ENCODE results near the gene TEDC1.

Gene TEDC1

DNA sequence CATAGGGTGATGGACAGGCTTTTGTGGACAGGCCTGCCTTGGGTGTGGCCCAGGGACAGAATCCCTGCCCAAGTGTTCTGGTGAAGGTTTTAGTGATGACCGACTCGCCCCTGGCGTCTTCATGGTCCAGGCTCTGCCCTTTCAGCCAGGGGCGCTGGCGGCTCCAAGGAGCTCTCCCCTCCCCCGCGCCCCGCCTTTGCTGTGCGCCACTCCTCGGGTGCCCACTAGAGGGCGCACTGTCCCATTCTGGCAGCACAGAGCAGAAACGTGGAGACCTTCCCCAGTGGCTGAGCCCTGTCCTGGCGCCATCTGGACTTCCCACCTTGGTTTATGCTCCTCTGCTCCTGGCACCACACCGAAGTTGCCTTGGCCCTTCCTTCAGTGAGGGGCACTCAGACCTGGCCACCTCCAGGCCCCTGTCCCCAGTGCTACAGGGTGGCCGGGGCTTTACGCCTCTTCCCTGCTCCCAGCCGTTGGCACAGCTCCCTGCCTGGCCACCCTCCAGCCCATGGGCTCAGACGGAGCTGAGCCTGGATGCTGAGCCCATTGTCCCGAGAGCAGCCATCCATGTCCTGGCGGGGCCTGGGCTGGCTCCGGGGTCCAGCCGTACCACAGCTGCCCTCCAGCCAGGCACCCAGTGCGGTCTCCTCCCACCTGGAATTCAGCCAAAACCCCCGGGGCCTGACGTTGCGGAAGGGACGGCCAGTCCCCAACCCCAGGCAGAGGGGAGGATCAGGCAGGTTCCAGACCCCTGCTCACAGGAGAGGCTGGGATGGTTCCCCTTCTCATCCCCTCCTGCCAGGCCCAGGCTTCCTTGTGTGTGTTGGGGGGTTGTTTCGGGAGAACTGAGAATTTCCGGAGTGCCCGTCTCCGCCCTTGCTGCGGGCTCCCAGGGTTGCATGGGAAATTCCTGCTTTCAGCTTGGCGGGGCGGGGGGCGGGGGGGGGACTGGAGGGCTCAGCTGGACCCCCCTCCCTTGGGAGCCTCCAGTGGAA is 9.9 kb upstream of the TEDC1 start:
- TF ChIP-seq ZNF274 (IDR thresholded peaks at IDR 0.05; ENCODE audit: low read depth, low read length), result no peak
- no peak overlapping the region; the same call in 1 of the 2 replicates for H3K4me3 ChIP-seq (ENCODE audit: low read length)

DNA sequence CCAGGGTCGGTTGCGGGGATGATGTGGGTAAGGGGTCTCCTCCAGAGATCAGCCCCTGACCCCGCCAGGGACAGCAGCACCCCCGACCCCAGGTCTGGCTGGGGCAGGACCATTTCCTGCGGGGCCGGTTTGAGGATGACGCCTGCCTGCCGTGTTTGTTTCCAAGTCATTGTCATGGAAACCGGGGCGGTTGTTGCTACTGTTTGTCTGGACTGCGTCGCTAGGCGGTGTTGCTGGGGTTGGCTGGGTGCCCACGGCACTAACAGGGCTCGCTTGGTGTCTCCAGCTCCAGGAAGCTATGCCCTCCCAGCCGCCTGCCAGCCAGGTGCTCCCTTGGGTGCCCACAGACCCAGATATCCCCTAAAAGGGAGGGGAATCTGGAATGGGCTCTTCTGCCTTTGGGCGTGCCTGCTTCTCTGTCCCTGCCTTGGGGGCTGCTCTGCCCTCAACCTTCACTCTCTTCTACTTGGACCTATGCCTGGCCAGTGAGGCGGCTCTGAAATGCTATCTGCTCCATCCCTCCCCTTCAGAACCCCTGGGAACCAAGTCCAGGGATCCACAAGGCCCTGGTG is 9.1 kb upstream of the TEDC1 start:
- TF ChIP-seq ZNF274 (IDR thresholded peaks at IDR 0.05; ENCODE audit: low read depth, low read length), result no peak
- no peak overlapping the region for H3K4me3 ChIP-seq (ENCODE audit: low read length)

DNA sequence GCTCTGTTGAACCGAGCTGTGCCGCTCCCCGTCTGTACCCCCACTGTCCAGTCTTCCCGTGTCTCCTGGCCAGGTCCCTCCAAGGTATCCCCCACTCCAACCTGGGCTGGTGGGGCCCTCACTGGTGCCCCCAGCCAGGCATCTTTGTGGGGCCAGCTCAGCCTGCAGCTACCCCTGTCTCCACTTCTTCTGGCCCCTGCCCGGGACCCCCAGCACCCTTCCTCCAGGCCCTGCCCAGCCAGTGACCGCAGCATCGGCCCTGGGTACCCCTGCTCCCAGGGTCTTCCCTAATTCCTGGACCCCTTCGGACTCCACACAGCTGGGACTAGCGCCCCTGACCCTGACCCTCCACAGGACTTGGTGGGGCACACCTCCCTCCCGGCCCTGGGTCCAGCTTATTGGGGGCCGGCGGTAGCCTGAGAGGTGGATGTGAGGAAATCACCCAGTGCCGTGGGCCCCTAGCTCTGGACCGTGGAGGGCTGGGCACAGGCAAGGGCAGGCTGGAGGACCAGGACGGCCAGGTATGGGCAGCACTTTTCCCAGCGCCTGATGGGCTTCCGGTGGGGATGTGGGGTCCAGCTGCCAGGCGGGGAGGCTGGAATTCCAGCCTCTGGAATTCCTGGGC is 8.4 kb upstream of the TEDC1 start:
- H3K4me3 ChIP-seq (ENCODE audit: low read length), result no peak overlapping the region
- TF ChIP-seq ZNF274 (IDR thresholded peaks at IDR 0.05; ENCODE audit: low read depth, low read length), result no peak

DNA sequence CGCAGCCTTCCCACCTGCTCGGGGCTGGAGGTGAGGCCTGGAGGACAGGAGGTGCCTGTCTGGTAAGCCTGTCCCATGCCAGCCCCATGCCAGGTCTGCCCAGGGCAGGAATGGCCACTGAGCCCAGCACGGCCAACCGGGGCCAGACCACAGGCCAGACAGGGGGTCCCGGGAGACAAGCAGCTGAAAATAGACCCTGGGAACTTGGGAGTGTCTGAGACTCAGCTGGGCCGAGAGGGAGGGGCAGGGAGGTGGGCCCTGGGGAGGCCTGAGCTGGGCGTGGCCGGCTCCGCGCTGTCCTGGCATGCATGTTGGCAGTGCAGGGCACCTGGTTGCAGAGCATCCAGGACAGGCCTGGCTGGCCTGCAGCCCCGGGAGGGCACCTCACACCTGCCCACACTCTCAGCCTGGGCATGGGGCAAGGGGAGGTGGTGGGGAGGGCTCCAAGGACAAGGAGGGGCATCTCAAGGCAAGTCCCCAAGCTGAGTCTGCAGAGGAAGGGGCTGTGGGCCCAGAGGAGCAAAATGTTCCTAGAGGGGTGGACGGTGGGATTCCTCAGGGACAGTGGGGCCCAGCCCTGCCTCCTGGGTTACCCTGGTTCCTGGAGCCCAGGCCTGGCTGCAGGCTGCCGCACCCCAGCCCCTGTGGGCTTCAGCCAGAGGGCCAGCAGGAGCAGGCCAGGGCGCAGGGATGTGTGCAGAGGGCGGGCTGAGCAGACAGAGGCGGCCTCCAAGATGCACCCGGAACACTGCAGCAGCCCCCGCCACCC is 7.6 kb upstream of the TEDC1 start:
- TF ChIP-seq ZNF274 (IDR thresholded peaks at IDR 0.05; ENCODE audit: low read depth, low read length), result no peak
- no peak overlapping the region for H3K4me3 ChIP-seq (ENCODE audit: low read length)

DNA sequence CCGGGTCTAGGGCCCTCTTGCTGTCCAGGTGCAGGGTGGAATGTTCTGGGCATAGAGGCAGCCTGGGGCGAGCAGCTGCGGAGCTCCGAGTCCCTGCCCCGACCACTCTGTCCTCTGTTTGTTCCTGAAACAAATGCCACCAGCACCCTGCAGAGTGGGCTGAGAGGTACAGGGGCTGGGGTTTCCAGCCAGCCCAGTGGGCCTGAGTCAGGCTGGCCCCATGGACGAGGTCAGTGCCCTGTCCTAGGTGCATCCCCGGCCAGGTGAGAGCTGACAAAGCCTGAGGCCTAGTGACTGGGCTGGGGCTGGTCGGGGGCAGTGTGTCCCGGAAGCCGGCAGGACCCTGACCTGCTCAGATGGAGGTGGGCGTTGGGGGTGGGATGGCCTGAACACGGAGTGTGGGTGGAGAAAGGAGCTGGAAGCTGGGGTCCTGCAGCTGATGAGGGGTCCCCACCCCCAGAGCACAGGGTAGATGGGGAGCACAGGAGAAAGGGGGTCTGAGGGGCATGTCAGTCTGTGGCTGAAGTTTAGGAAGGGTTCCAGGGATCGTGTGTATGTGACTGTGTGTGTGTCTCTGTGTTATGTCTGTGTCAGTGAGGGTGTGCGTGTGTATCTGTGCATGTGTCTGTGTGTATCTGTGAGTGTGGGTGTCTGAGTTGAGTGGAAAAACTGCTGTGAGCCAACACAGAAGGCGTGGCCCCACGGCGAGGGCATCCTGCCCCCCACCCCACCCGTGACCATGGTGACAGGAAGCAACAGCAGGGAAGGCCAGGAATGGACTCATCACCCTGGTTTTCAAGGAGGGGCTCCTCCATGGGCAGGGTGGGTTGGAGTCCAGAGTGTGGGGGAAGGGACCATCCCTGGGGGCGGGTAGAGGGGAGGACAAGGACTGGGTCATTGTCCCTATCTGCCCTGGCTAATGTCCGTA is 6.7 kb upstream of the TEDC1 start:
- no peak overlapping the region for H3K4me3 ChIP-seq (ENCODE audit: low read length)
- no peak for TF ChIP-seq ZNF274 (IDR thresholded peaks at IDR 0.05; ENCODE audit: low read depth, low read length)

DNA sequence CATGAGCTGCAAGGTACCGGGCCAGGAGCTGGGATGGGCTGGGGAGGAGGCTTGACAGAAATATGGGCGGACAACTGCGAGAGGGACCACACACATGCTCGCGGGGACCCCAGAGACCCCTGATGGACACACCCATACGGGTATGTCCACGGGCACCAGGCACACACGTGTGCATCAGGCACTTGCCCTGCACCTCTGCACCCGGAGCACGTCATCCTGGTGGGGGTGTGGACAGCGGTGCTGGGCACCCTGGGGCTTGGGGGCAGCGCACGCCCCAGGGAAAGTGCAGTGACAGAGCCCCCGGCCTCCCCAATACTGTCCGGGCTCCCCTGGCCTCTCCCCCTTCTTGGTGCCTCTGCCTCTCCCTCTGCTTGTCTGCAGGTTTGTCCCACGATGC is 6.1 kb upstream of the TEDC1 start:
- no peak overlapping the region for H3K4me3 ChIP-seq (ENCODE audit: low read length)

DNA sequence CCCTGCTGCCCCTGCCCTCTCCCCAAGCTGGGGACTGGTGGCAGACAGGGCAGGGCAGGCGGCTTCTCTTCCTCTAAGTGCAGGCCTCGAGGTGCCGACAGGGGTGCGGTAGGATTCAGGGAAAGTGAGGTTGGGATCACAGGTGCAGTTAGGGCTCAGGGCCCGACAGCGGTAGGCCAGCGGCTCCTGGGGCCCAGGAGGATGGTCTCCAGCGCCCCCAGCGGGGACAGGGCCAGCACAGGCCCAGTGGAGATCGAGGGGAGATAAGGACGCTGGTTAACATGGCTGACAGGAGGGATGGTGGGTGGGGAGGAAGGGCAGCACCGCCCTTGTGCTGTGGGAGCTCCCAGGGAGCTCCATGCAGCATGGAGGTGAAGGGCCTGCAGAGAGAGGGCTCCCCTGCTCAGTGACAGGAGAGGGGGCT is 5.3 kb upstream of the TEDC1 start:
- TF ChIP-seq ZNF274 (IDR thresholded peaks at IDR 0.05; ENCODE audit: low read depth, low read length), result no peak
- H3K4me3 ChIP-seq (ENCODE audit: low read length), result no peak overlapping the region

More for the DNA sequence above, 6.1 kb upstream of the TEDC1 start:
- no peak for TF ChIP-seq ZNF274 (IDR thresholded peaks at IDR 0.05; ENCODE audit: low read depth, low read length)

DNA sequence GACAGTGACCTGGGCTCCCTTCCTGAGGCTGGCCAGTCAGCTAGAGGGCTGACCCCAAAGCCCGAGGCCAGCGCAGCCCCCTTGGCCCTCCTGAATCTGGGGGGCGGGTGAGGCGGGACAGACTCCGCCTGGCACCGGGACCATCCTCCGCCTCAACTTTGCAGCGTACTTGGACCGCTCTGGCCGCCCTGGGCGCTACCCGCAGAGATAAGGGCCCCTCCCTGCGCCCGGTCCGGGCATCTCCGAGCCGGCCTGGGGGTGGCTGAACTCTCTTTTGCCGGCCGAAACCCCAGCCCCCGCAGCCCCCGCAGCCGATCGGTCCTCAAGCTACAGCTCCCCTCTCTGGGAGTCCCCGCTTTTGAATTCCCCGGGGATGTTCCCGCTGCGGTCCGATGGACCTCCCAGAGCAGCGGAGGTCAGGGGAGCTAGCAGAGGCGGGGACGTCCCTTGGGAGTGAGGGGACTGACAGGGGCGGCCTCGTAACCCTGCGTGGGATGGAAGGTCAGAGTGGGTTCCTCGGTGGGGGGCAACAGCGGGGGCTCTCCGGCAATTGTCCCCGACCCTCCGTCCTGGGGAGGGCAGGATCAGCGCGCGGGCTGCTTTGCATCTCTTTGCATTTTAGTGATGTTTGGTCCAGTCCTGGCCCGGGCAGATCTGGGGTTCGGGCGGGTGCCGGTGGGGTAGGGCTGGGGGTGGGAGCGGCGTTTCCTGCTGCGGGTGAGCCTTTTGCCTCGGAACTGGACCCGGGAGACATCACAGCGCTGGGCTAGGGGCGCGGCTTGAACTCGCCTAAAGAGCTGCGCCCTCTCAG is 4.7 kb upstream of the TEDC1 start, which contains the start of gene CRIP1:
CRIP1 (plus strand) TSS at position 724 of the 811 bp plus-strand sequence. CDS start 374 bp downstream, outside the sequence.
- H3K4me3 ChIP-seq (ENCODE audit: low read length), result peak within 1 kb of the TSS; percentile 53; the same call in 1 of the 2 replicates
- TF ChIP-seq ZNF274 (IDR thresholded peaks at IDR 0.05; ENCODE audit: low read depth, low read length), result no peak

DNA sequence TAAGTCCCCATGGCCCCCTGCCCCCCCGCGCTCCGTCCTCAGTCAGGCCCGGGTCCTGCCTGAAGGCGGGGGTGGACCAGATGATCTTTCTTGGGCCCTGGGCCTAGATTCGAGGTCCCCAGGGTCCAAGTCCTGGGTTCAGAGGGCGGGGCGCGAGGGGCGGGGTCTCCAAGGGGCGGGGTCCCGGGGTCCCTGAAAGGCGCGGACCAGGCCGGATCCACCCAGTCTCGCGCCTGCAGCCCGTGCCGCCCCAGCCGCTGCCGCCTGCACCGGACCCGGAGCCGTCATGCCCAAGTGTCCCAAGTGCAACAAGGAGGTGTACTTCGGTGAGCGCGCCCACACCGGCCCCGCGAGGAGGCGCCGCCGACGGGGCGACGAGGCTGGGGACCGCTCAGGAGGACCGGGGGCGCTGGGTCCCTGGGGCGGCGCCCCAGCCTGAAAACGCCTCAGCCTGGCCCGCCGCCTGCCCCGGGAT is 4.0 kb upstream of the TEDC1 start:
- no peak for TF ChIP-seq ZNF274 (IDR thresholded peaks at IDR 0.05; ENCODE audit: low read depth, low read length)
- peak overlapping the region; percentile 53; the same call in 1 of the 2 replicates for H3K4me3 ChIP-seq (ENCODE audit: low read length)

DNA sequence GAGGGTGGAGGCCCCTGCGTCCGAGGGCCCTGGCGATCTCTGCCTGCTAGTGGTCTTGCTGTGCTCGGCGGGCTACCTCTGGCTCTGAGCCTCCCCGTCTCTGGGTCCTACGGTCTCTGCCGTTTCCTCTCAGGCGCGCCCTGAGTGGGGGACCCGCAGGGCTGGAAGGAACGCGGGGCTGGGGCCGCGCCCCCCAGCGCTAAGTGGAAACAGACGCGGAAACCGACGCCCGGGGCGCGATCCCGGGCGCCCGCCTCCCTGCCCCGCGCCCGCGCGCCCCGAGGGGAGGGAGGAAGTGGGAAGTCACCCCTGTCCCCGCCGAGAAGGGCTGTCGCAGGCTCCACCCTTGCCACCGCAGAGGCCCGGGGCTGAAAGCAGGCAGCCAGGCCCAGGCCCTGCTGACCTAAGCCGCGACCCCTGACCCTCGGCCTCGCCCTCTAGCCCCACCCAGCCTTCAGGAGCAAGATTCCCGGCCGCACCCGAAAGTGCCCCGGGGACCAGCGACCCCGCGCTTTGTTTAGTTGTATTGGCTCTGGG is 3.5 kb upstream of the TEDC1 start:
- no peak for TF ChIP-seq ZNF274 (IDR thresholded peaks at IDR 0.05; ENCODE audit: low read depth, low read length)
- peak overlapping the region; percentile 53; the same call in 1 of the 2 replicates for H3K4me3 ChIP-seq (ENCODE audit: low read length)

DNA sequence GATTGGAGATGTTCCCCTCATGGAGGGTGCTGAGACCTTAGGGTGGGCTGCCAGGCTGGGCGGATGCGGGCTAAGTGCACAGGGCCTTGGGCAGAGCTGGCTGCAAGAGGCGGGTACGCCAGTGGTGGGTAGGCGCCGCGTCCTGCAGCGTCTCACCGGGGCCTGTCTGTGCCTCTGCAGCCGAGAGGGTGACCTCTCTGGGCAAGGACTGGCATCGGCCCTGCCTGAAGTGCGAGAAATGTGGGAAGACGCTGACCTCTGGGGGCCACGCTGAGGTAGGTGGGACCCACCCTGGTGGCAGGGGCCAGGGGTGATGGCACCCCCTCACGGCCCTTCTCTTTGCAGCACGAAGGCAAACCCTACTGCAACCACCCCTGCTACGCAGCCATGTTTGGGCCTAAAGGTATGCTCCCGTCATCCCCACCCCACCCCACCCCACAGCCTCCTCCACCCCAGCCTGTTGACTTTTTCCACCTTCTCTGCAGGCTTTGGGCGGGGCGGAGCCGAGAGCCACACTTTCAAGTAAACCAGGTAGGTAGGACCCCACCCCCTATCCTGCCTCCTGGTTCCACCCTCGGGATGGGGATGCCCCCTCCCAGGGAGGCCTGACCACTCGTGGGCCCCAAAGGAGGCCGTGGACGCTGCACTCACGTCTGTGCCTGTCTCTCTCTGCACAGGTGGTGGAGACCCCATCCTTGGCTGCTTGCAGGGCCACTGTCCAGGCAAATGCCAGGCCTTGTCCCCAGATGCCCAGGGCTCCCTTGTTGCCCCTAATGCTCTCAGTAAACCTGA is 2.9 kb upstream of the TEDC1 start:
- no peak for TF ChIP-seq ZNF274 (IDR thresholded peaks at IDR 0.05; ENCODE audit: low read depth, low read length)
- H3K4me3 ChIP-seq (ENCODE audit: low read length), result peak overlapping the region; percentile 53; the same call in 1 of the 2 replicates
